Prostate gland (tissue), 2 donors: ENCODE data around the gene SSBP3.

Source experiments
- POLR2A ChIP-seq: fragments of 450-650 bp; IDR thresholded peaks from one replicate; pipeline ENCODE4 v1.6.1; 2016; ENCODE audit warnings: antibody characterized with exemption, mild to moderate bottlenecking
- TF ChIP-seq, protein P1 (sequence below), 4 experiments: fragments of 200-600 bp in 2 of 4; fragments of 450-650 bp in 2 of 4; sonication (generic) in 2 of 4; IDR thresholded peaks; 1 replicate in 3 of 4; 2 replicates in 1 of 4; pipeline ENCODE4 v1.5.1; 2016 to 2019; ENCODE audit warnings: antibody characterized with exemption in 4 of 4, mild to moderate bottlenecking in 2 of 4, moderate library complexity in 2 of 4

DNA sequence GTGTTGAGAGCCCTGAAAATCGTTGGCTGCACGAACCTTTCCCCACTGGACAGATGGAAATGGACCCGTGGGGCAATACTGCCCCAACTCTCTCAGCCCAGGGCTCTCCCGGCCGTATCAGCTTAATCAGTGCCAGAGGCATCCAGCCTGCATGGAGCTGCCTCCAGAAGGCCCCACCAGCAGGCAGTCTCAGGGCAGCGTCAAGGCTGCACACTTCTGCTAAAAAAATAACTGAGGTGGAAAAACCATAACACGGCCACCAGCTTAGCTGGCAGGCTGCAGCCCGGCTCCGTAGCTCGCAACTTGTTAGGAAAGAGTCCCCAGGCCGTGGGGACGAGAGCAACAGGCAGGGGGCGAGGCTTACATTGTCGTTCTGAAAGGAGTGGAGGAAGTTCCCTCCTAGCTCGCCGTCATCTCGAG lies 178.3 kb downstream of the SSBP3 start:
- TF ChIP-seq, protein P1, sequence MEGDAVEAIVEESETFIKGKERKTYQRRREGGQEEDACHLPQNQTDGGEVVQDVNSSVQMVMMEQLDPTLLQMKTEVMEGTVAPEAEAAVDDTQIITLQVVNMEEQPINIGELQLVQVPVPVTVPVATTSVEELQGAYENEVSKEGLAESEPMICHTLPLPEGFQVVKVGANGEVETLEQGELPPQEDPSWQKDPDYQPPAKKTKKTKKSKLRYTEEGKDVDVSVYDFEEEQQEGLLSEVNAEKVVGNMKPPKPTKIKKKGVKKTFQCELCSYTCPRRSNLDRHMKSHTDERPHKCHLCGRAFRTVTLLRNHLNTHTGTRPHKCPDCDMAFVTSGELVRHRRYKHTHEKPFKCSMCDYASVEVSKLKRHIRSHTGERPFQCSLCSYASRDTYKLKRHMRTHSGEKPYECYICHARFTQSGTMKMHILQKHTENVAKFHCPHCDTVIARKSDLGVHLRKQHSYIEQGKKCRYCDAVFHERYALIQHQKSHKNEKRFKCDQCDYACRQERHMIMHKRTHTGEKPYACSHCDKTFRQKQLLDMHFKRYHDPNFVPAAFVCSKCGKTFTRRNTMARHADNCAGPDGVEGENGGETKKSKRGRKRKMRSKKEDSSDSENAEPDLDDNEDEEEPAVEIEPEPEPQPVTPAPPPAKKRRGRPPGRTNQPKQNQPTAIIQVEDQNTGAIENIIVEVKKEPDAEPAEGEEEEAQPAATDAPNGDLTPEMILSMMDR (IDR thresholded peaks at IDR 0.05) = no peak
- no peak for TF ChIP-seq POLR2A
